Measurements from ENCODE around the gene GFOD1.
"Not testable (repeated sequence)": the region's sequence is repeated elsewhere in the genome, so short reads cannot be mapped to it uniquely, and the experiment has no call there.

Gene GFOD1

DNA sequence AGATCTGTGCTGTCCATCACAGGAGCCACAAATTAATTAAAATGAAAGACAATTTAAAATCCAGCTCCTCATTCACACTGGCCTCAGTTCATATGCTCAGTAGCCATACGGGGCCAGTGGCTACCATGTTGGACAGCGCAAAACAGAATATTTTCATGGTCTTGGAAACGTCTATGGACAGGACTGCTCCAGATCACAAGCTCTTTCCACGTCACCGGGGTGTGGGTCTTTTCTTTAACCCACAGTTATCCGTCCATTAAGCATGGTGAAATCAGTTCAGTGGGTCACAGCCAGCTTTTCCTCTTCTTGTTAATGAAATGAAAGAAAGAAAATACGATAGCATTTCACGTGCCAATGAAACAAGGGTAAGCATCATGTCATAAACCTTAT, 24.1 kb downstream of the GFOD1 start:
- no peak for DNase-seq

GRCh38 chr6:13462458-13463327, 24.7 kb downstream of the GFOD1 start:
- DNase-seq = no peak

DNA sequence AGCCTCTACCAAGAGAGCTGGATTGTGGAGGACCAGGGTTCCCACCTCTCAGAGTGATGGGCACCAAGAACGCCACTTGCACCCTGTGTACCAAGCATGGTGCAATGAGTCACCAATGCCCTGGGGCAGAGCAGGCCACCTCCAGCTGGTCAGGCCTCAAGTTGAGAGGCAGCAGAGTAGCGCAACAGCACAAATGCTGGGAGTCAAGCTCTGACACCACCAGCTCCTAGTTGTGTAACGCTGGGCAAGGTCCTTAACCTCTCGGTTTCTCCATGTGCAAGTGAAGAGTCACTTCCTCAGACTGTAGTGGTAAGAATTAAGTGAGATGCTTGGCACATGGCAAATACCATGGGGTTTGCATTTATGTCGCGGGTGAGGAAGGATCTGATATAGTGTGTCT, 25.6 kb downstream of the GFOD1 start:
- DNase-seq = no peak

- no peak for DNase-seq
Observed at GRCh38 chr6:13461307-13461706, 26.1 kb downstream of the GFOD1 start.

GRCh38 chr6:13460289-13460688, 27.1 kb downstream of the GFOD1 start:
- not testable (repeated sequence) for DNase-seq

DNA sequence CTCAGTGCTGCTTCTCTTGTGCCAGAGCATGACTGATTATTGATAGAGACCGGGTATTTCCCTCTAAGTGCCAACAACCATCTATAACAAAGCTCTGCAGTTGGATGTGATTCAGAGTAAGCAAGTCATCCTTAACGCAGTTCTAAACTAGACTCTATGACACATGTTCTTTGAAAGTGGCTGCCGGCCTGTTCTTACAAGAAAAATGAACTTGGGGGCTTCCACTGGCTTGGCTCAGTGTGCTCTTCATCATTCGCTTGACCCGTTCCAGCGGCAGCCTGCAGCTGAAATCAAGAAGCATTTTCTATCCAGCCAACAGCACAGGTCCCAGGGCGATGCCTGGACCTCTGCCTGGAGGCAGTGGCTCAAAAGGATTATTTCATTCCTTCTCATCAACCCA, 29.8 kb downstream of the GFOD1 start:
- DNase-seq = no peak

DNA sequence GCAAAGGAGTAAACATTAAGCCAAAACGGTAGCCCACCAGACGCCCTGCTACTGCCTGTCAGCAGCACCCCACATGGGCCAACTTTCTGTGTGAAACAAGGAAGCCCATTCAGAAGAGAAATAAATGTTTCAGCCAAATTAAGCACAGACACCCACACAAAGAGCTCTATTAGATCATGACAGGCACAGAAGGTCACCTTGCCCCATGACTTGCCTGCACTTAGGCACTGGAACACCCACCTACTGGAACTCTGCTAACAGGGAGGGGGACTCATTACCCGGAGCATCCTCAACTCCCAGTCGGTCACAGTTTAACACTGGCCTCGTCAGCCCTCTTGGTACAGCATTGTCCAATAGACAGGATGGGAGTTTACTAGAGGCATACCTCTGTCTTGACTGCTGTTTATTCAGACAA, 31.8 kb downstream of the GFOD1 start:
- DNase-seq = no peak

GRCh38 chr6:13454286-13455221, 32.8 kb downstream of the GFOD1 start:
- DNase-seq = no peak

- no peak for DNase-seq
Observed at GRCh38 chr6:13453771-13454251, 33.6 kb downstream of the GFOD1 start.

DNA sequence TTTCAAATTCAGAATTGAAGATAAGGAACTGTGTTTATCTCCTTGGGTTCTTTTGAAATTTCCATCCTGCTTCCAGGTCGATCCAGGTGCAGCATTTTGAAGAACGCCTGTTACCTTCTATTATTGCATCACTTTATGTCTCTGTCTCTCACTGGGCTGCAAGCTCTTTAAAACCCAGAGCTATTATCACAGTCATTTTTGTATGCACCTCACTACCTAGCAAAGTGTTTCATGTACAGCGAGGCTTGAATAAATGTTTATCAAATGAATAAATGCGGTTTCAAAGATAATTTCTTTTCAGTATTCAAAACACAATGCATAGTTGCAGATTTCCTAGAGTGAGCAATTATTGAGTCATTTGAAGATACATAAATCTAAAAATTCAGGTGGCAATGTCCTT, 34.2 kb downstream of the GFOD1 start:
- DNase-seq = no peak

GRCh38 chr6:13452346-13453117, 34.9 kb downstream of the GFOD1 start:
- no peak for DNase-seq

GRCh38 chr6:13451181-13451895, 36.1 kb downstream of the GFOD1 start:
- no peak for DNase-seq

DNA sequence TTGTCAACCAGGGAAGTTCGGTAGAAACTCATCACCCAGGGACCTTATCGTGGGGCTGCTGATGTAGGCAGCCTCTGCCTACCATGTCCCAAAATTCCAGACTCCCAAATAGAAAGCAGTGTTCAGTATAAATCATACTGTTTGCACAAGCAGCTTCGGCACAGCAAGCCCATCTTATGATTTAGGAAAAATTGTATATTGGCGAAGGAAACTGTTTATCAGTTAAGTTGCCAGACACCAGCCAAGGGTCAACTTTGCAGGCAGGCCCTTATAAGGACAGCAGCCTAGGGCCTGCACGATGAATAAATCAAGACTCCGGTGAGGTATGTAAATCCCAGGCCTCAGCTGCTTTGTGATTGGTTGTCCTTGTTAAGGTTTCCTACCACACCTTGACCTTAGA, 36.8 kb downstream of the GFOD1 start:
- no peak for DNase-seq

DNA sequence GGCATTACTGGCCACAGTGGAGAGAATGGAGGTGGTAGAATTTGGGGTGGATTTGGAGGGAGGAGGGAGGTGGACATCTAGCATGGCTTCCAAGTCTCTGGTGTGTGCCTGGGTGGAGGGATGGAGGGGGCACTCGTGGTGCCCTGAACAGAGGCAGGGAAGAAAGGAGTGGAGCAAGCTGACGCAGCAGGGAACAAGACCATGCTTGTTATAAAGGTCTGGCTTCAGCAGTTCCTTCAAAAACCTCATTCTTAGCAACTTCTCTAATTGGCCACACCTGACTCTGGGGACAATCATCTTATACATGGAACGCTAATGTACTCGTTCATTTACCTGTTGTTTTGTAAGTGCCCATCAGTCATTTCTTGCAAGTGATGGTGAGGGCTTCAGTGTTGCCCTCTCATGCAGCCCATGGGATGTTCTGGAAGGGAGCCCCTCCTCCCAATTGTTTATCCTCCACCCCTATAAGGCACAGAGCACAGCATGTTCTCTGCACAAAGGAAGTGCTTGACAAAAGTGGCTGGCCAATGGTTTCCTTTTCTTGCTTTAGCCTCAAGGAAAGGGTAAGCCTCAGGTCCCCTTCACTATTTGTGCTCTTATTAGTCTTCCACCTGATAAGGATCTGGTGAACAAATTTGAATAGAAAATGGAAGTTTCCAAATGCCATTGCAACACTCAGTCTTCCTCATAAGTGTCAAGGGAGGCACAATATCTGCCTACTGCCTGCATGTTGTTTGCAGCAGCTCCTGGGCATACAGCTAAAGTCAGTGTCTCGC, 39.3 kb downstream of the GFOD1 start:
- DNase-seq = no peak

DNA sequence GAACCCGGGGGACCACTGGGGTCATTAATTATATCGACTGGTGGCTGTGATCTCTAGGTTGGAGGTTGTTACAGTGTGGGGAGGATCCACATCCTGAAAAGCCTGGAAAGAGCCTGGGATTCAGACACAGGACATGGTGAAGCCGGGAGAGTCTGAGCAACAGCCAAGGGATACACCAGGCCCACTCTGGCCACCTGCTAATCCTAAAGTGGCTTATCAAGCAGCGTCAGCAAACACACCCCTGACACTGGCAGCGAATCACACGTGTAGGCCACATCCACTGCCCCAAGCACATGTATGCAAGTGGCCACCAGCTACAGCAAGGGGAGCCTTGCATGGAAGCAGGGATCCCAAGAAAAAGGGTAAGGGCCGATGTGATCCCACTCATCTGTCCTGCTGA, 41.0 kb downstream of the GFOD1 start:
- no peak for DNase-seq

DNA sequence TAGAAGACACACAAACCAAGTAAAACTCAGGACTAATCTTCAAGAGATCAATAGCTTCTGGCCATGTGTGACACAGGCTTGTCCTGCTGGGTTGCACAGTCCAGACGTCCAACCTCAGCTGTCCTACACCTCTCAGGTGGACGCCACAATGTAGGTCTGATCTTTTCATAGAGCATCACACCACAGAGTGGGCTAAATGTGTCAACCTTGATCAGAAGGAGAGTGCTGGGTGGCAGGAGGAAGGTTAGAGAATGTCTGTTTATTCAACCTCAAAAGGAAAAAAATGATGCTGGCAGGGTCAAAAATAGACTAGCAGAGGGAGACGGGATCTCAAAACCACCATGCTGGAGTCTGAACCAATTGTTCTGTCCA, 41.7 kb downstream of the GFOD1 start:
- DNase-seq = no peak

GRCh38 chr6:13445005-13445743, 42.2 kb downstream of the GFOD1 start:
- DNase-seq = peak; percentile 82

GRCh38 chr6:13444604-13445003, 42.8 kb downstream of the GFOD1 start:
- no peak for DNase-seq

DNA sequence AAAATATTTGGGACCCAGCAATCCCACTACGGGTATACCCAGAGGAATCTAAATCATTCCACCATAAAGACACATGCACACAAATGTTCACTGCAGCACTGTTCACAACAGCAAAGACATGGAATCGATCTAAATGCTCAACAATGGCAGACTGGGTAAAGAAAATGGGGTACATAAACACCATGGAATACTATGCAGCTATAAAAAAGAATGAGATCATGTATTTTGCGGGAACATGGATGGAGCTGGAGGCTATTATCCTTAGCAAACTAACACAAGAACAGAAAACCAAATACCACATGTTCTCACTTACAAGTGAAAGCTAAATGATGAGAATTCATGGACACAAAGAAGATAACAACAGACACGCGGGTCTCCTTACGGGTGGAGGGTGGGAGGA, 43.4 kb downstream of the GFOD1 start:
- not testable (repeated sequence) for DNase-seq

- DNase-seq = no peak
Observed at GRCh38 chr6:13441778-13442177, 45.6 kb downstream of the GFOD1 start.

- DNase-seq = no peak
Observed at GRCh38 chr6:13439644-13440043, 47.8 kb downstream of the GFOD1 start.
